HG02571 (cell line): Measurements from ENCODE around the gene TUT4.

ENCODE experiments used
- ATAC-seq: cut with Tn5 transposase; IDR thresholded peaks from one replicate; pipeline ENCODE4 v1.9.1; 2021; ENCODE audit warnings: mild to moderate bottlenecking, moderate library complexity; ENCODE audit not compliant: unreplicated experiment

The TUT4 gene

GRCh38 chr1:52576074-52576473 is 23.2 kb upstream of the TUT4 start:
- no peak for ATAC-seq

GRCh38 chr1:52574594-52574993 is 21.7 kb upstream of the TUT4 start:
- ATAC-seq: no peak

- no peak for ATAC-seq
Observed at GRCh38 chr1:52572387-52572786, 19.5 kb upstream of the TUT4 start.

GRCh38 chr1:52571783-52572182 is 18.9 kb upstream of the TUT4 start:
- ATAC-seq: no peak

- ATAC-seq: no peak
Observed at GRCh38 chr1:52569449-52570210, 16.7 kb upstream of the TUT4 start.

GRCh38 chr1:52567943-52568342 is 15.1 kb upstream of the TUT4 start:
- no peak for ATAC-seq

- ATAC-seq: no peak
Observed at GRCh38 chr1:52562766-52563165, 9.9 kb upstream of the TUT4 start.

- ATAC-seq: no peak
Observed at GRCh38 chr1:52559875-52560274, 7.0 kb upstream of the TUT4 start.

- ATAC-seq: no peak
Observed at GRCh38 chr1:52558941-52559340, 6.0 kb upstream of the TUT4 start.

- ATAC-seq: no peak
Observed at GRCh38 chr1:52556641-52557360, 3.9 kb upstream of the TUT4 start.

- no peak for ATAC-seq
Observed at GRCh38 chr1:52554756-52555155, 1.9 kb upstream of the TUT4 start.

GRCh38 chr1:52554267-52554640 is 1.4 kb upstream of the TUT4 start:
- ATAC-seq: no peak

- ATAC-seq: peak; percentile 50
Observed at GRCh38 chr1:52553362-52554266, 722 bp upstream of the TUT4 start.

GRCh38 chr1:52552236-52552504 is 722 bp downstream of the TUT4 start:
- peak; percentile 42 for ATAC-seq

- ATAC-seq: no peak
Observed at GRCh38 chr1:52551507-52552235, 1.2 kb downstream of the TUT4 start.

- ATAC-seq: no peak
Observed at GRCh38 chr1:52550447-52550846, 2.4 kb downstream of the TUT4 start.

- ATAC-seq: no peak
Observed at GRCh38 chr1:52549267-52549666, 3.6 kb downstream of the TUT4 start.

- no peak for ATAC-seq
Observed at GRCh38 chr1:52546852-52547251, 6.0 kb downstream of the TUT4 start.

GRCh38 chr1:52544665-52545525 is 8.0 kb downstream of the TUT4 start:
- no peak for ATAC-seq

- no peak for ATAC-seq
Observed at GRCh38 chr1:52542085-52542688, 10.7 kb downstream of the TUT4 start.
